Stimulated activated CD8-positive, alpha-beta memory T cell treated with anti-CD3 and anti-CD28 coated beads, Interleukin-4, amount 100 ng/mL, for 1 hour (primary cell): Measurements from ENCODE around the gene ADAMTSL2.
A peak's percentile ranks its signal among the peaks of the same experiment; 100 is the strongest.

Source experiments
- DNase-seq, 2 donors: peaks; one replicate each; pipeline ENCODE4 v3.0.0-alpha.2; 2020; ENCODE audit warnings: low read depth in 2 of 2, low spot score in 1 of 2

Gene ADAMTSL2

DNA sequence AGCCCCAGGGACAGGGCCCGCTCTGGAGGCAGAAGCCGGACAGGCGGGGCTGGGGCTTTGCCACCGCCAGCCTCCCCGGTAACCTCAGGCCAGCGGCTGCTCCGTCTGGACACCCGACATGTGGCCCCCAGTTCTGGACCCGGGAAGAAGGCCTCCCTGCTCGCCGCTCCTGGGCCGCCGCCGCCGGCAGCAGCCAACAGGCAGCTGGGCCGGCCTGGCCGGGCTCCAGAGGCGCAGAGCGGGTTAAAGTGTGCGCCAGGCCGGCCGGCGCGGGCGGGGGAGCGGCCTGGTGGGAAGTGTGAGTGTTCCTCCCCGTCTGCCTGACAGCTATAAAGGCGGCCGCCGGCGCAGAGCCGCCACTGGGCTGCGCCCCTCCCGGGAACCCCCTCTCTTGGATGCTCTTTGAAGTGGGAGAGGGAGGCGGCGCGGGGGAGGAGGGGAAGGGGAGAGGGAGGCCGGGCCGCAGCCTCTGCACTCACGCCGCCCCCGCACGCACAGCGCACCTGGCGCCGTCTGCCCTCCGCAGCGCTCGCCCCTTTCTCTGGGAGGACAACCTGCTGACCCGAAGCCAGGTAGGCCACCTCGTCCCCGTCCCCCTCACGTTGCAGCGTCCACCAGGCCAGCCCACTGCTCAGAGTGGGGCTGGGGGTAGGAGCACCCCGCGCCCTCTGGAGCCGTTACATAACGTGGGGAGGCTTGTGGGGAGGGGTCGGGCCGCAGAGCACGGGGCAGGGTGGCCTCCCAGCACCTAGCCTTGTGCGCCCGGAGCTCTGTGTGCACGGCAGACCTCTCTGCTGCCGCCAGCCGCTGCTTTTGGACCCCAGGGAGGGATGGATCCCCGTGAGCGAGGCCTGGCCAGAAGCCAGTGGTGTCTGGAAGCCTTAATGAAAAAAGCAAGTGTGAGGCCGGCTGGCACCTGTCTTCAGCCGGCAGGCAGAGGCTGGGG, at the start of gene ADAMTSL2:
Gene ADAMTSL2 (plus strand): TSS at position 359 of the 946 bp plus-strand sequence. CDS start 2,009 bp downstream, outside the sequence.
- DNase-seq: peak in 1 of 2 donors; percentile 25

DNA sequence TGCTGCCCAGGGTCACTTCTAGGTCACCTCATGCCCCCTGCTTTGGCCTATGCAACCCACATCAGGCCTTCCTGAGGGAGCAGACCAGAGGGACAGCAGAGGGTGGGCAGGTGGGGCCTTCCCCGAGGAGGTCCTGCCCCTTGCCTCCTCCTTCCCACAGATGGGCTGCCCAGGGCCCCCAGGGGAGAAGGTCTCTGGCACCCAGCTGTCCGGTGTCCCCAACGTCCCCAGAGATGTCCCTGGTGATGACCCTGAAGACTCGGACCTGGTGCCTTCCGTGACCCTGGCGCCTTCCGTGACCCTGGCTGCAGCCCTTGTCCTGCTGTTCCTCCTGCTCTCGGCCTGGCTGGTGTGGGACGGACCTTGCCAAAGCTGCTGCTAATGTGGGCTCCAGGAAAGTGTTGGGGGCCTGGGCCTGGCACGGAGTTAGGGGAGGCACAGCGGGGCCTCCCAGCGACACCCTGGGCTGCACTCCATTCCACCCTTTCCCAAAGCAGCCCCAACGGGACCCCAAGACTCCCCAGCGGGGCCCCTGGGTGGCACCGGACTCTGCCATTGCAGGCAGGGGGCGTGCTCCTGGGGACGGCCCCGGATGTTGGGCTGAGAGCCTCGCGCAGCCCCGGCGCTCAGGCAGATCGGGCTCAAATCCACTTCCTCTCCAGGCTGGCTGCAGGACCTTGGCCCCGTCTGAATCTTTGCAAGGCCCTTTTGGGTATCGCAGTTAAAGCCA, 48.8 kb upstream of the ADAMTSL2 start:
- DNase-seq: no peak

DNA sequence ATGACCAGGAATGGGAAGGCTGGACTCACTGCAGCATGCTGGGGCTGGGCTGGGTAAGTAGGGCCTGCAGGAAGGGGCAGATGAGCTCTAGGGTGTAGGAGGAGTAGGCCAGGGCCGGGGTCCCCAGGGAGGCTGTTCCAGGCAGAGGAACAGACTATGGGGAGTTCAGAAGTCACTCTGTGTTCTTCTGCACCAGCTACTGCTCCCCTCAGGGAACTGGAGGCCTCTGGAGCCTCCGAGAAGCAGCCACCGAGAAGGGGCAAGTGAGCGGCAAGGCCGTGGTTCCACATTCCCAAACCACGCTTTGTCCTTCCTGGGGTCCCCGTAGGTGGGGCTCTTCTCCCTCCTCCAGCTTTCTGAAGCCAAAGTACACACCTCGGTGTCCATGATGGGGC, 47.2 kb upstream of the ADAMTSL2 start:
- DNase-seq: no peak

DNA sequence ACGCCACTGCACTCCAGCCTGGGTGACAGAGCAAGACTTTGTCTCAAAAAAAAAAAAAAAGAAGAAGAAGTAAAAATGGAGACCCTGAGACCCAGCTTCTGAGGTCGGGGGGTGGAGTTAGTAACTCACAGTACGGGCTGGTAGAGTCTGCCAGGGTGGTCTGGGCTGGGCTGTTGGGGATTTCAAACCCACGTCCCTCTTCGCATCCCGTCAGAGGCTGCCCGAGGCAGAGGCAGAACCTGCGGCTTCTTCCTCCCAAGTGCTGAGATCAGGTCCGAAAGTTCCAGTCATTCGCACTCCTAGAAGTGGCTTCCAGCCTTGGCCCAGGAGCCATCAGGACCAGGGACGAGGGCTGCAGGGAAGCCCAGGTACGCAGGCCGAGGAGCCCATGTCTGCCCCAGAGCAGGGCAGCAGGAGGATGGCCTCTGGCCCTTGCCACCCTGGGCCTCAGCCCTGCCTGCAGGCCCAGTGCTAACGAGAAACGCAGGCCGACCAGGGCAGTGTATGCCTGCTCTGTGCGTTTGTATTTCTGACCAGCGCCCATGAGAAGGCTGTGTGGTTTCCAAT, 45.7 kb upstream of the ADAMTSL2 start:
- no peak for DNase-seq

DNA sequence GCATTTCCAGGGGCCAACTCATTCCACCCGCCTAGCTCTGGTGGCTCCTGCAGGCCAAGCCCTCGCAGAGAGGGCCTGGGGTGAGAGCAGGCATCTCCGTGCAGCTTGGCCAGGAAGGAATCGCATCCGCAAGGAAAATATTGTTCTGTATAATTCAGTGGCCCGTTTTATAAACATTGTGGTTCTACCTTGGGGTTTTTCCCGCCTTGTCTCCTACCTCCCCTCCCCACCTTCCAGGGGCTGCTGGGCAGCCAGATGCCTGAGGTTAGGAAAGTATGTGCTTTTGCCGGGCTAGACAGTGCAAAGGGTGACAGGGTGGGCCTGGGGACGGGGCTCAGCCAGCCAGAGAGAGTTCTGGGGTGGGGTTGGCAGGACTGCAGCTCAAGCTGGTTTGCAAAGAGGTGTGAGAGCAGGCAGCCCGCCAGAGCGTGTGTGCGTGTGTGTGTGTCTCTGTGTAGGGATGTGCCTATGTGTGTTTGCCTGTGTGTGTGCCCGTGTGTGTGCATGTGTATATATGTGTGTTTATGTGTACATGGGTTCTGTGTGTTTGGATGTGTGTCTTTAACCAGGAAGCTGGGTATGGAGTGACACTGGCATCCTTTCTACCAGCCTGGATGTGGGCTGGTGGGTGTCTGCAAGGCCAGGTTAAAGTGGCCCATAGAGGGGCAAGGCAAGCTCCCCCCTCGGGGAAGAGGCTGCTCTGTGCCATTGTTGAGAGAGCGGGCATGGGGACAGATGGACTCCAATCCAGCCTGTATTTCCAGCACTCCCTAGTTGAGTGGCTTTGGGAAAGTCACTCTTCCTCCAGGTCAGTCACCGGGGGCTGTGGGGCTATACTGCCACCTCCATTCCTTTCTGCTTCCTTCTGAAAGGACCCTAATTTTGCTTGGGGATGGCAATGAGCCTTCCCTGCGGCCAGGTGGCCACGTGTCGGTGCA, 45.0 kb upstream of the ADAMTSL2 start:
- DNase-seq: no peak

DNA sequence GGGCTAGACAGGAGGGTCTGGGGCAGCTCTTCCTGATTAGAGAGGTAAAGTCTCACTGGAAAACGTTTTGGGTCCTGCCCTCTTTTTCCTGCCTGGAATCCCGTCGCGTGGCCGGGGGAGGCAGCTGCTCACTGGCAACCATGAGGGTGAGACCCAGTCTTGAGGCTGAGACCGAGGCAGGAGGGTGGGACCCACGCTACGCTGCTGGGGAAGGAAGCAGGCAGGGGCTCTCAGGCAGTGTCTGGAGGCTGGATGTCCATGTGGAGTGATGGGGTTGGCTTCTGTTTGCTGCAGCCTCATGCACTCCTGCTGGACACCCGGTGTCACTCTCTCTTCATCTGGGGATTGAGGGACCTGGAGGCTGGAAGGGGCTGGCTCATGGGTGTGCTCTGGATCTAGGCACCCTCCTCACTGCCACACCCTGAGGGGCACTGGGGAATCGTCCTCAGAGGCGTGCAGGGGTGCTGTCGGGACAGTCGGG, 44.3 kb upstream of the ADAMTSL2 start:
- DNase-seq: no peak

DNA sequence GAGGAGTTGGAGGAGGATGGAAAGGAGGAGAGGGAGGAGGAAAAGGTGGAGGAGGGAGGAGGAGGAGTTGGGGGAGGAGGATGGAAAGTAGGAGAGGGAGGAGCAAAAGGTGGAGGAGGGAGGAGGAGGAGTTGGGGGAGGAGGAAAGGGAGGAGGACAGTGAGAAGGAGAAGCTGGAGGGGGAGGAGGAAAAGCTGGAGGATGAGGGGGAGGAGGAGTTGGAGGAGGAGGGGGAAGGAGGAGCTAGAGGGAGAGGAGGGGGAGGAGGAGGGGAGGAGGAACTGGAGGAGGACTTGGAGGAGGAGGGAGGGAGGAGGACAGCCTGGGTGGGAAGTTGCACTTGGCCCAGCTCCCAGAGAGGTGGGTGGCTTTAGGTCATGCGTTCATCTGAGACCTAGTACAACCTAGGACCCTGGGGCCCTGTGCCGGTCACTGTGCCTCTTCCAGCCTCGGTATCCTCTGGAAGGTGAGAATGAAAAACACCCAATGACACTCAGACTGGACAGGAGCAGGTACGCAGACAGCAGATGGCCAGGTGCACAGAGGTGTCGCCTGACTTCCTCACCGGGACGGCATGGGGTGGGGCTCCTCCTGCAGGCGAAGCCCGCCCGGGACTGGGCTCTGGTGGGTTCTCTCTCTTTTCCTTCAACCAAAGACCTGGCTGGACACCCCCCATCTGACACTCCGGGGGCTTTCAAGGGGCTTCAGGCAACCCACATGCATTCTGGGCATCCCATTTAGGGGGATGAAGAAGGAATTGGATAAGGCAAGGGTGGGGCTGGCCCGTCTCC, 43.4 kb upstream of the ADAMTSL2 start:
- DNase-seq: no peak

DNA sequence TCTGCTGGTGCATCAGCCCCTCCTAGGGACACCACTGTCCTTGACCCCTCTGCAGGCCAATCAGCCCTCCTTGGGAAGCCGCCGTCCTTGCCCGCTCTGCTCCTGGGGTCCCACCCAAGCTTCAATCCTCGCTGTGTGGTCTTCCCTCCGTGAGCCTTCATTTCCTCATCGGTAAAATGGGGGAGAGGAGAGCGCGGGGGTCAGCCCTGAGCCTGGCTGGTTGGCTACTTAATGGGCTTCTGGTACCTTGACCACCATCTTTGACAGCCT, 42.9 kb upstream of the ADAMTSL2 start:
- DNase-seq: no peak

DNA sequence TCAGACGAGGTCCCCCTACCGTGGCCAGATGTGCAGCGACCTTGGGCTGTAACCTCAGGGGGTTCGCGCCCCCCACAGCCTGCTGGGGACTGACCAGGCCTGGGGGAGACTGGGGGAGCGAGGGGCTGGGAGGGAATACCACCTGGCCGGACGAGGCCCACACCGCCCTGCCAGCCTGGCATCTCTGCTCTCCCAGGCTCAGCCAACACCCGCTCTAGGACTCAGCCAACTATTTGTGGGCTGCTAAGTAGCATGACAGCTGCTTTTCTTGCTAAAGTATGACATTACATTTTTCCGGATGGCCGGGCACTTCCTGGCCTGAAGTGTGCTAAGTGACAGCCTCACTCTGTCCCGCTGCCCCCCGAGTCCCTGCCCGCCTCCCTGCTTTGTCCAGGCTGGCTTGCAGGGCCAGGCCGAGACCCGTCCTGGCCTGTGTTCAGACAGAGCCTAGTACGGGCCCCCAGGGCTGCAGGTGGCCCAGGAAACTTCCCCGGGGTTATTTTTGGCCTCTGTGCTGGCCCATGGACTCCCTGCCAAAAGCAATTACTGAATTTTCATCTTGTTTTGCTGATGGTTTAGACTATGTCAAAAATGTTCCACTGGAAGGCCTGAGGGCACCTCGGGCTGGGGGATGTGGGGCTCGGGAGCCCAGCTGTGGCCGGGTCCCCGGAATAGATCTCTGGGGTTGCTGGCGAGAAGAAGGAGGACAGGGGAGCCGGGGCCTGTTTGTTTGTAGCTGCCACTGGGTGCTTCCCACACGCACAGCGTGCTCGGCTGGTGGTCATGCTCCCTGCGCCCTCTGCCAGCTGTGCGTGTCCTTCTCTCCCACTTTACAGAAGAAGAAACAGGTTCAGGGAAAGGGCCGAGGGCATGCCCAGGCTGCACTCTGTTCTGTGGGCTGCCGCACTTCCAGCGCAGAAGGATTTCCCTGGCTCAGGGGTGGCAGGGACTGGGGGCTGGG, 42.2 kb upstream of the ADAMTSL2 start:
- DNase-seq: no peak

DNA sequence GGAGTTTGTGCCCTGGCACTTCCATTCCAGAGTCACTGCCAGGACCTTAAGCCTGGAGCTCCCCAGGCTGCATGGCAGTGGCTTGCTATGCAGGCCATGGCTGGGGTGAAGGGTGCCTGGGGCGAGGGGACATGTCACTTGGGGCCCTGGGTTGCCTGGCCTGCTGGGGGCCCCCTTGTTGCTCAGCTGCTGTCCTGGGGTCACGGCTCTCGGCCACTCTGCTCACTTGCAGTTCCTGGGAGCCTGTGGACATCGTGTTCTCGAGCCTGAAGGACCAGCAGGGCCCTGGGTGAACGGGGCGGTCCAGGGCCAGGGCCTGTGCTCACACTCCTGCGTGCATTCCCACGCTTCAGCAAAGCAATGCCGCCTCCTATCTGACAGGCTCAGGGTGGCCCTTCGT, 41.1 kb upstream of the ADAMTSL2 start:
- no peak for DNase-seq

DNA sequence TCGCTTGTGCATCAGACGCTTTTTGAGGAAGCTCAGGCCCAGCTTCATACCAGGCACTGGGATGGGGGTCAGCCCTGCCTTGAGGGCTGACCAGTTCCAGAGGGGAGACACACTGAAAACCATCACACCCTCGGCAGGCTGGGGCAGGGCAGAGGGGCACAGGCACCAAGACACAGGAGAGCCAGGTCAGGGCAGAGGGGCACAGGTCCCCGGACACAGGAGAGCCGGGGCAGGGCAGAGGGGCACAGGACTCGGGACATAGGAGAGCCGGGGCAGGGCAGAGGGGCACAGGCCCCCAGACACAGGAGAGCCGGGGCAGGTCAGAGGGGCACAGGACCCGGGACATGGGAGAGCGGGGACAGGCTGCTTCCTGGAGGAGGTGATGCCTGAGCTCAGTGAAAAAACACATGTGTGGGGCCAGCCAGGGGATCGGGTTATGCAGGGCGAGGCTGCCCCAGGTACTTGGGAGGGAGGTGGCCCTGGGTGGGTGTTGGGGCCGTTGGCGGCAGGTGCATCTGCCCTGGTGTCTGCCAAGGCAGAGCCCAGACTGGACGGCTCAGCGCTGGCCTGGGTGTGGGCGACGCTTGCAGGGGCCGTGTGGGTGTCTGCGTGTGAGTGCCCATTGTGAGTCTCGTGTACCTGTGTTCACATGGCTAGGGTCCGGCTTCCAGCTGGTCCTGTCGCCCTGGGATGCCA, 40.5 kb upstream of the ADAMTSL2 start:
- DNase-seq: no peak

DNA sequence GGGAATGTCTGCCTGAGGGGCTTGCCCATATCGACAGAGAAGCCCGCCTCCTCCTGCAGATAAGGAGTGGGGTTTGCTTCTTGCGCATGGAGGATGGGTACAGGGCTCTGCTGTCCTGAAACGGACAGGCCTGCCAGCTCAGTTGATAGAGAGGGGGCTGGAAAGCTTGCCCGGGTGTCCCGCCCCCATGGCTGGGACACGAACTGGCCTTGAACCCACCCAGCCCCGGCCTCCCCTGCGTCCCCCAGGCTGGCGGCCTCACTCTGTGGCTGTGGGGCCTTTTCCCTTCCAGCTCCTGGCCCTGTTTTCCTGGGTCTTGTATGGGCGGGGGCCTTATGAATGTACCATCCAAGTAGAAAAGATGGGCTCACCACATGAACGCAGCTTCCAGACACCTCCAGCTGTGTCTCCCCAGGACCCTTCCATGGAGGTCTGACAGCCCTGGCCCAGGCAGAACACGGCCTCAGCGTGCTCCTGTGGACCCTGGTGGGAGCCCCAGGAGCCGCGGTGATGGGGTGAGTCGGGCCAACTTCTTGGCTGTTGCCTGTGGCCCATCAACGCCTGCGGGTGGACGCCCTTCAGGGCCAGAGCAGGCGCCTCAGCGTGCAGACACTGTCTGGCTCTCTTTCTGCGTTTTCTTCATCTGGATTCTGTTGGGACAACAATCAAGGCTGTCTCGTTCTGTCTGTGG, 39.7 kb upstream of the ADAMTSL2 start:
- DNase-seq: no peak

DNA sequence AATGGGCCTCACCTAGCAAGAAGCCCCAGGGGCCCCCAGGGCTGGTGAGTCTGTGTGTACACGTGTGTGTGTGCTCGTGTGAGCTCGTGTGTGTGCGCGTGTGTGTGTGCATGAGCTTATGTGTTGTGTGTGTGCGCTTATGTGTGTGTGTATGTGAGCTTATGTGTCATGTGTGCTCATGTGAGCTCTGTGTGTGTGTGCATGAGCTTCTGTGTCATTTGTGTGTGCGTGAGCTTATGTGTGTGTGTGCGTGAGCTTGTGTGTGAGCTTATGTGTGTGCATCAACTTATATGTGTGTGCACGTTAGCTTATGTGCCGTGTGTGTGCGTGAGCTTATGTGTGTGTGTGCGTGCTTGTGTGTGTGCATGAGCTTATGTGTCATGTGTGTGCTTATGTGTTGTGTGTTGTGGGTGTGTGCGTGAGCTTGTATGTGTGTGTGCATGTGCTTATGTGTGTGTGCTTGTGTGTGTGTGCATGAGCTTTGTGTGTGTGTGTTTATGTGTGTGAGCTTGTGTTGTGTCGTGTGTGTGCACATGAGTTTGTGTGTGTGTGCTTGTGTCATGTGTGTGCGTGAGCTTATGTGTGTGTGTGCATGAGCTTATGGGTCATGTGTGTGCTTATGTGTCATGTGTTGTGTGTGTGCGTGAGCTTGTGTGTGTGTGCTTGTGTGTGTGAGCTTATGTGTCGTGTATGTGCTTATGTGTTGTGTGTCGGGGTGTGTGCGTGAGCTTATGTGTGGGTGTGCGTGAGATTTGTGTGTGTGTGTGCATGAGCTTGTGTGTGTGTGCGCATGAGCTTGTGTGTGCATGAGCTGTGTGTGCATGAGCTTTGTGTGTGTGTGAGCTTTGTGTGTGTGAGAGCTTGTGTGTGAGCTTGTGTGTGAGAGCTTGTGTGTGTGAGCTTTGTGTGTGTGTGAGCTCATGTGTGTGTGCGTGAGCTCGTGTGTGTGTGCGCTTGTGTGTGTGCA, 38.9 kb upstream of the ADAMTSL2 start:
- DNase-seq: no peak

DNA sequence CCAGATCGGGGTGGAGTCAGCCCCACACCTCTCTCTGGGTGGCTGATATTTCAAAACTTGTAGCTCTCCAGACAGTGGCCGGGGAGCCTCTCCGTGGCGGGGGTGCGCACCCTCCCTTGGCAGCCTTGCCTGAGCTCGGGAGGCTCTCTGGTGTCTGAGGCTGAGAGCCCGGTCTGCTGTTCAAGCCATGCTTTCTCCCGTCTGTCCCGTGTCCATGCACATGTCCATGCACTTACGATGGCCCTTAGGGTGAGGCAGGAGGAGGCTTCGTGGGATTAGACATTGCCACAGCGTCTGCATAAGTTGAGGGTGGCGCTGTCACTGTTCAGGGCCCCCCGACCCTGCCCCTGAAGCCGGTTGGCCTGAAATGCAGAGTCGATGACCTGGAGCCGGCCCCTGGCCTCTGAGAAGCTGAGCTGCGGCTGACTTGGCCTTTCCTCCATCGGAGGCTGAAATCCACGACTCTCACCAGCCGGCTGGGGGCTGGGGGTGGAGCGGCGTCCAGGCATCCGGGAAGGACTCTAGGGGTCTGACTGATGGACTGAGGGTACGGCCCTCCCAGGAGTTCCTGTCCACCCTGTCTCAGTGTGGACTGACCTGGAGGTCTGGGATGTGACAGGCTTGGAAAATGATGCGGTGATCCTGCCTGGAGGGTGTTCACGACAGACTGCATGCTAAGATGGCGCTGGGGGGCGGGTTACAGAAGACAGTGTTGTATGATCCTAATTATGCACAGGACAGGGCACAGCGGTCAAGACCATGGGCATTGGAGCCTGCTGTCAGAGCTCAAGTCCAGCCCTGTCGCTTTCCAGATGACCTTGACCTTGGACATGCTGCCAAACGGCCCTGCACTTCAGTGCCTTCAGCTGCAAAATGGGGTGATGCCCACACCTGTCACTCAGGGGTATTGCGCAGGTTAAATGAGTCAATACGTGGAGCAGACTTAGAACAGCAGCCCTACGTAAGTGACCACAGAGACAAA, 37.4 kb upstream of the ADAMTSL2 start:
- DNase-seq: no peak

DNA sequence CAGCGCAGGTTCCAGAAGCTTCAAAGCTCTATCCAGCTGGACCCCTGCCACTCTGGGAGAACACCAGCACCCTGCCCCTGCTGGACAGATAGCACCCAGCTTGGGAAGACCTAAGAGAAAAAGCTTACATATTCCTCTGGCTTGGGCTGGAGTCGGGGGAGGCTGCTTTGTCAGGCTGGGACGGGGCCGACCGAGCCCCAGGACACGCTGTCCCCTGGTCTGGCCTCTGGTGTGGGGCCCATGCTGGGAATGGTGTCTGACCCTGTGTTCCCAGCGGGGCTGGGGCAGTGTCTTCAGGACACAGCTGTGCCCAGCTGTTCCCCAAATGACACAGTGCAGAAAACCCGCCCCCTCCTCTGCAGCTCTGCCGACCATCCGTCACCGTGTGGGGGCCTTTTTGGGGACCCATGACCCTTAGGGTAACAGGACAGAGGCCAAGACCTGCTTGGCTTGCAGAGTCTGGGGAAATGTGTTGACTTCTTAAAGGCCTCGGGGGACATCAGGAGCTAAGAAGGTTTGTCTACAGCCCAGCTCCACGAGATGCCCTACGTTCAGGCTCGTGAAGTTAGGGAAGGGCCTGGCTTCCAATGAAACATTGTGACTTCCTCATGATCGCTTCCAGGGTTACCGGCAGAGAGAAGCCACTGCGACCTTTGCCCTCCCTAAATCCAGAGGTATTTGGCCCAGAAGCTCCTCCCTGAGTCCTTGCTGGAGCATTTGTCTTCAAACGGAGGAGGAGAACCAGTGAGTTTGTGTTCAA, 35.2 kb upstream of the ADAMTSL2 start:
- no peak for DNase-seq
